ENCODE results near the gene GRB10.

The GRB10 gene

GRCh38 chr7:50621973-50622490 lies 160.7 kb downstream of the GRB10 start:
- H3K27me3 ChIP-seq (replicated peaks), result no peaks in the 10 kb centered on the region
- no peak overlapping the region for H3K4me3 ChIP-seq (ENCODE audit: low read depth, low read length)
- no peak for DNase-seq
- TF ChIP-seq CTCF (IDR thresholded peaks at IDR 0.05; ENCODE audit: low read depth, low read length, missing control alignments), result no peak
- H3K27ac ChIP-seq, result no peak overlapping the region
- in situ Hi-C loops (cut with HindIII; ENCODE audit: low pct_ligation_motif_present, low sequenced_read_pairs), result no loop called here
- H3K36me3 ChIP-seq (replicated peaks), result peaks cover 19% of the 10 kb centered on the region

GRCh38 chr7:50621206-50621605 lies 161.5 kb downstream of the GRB10 start:
- TF ChIP-seq CTCF (IDR thresholded peaks at IDR 0.05; ENCODE audit: low read depth, low read length, missing control alignments), result no peak
- Histone ChIP-seq H3K4me3 (ENCODE audit: low read depth, low read length) (no peak overlapping the region), H3K27ac (no peak overlapping the region), H3K36me3 (replicated peaks) (peaks cover 19% of the 10 kb centered on the region), H3K27me3 (replicated peaks) (no peaks in the 10 kb centered on the region)
- no peak for DNase-seq
- in situ Hi-C loops (cut with HindIII; ENCODE audit: low pct_ligation_motif_present, low sequenced_read_pairs), result no loop called here

- H3K4me3 ChIP-seq (ENCODE audit: low read depth, low read length), result no peak overlapping the region
- no peaks in the 10 kb centered on the region for H3K27me3 ChIP-seq (replicated peaks)
- in situ Hi-C loops (cut with HindIII; ENCODE audit: low pct_ligation_motif_present, low sequenced_read_pairs), result no loop called here
- TF ChIP-seq CTCF (IDR thresholded peaks at IDR 0.05; ENCODE audit: low read depth, low read length, missing control alignments), result no peak
- no peak for DNase-seq
- H3K27ac ChIP-seq, result no peak overlapping the region
- H3K36me3 ChIP-seq (replicated peaks), result peaks cover 19% of the 10 kb centered on the region
Measured at GRCh38 chr7:50620433-50620832, 162.3 kb downstream of the GRB10 start.

GRCh38 chr7:50619684-50620083 lies 163.0 kb downstream of the GRB10 start:
- in situ Hi-C loops (cut with HindIII; ENCODE audit: low pct_ligation_motif_present, low sequenced_read_pairs), result no loop called here
- TF ChIP-seq CTCF (IDR thresholded peaks at IDR 0.05; ENCODE audit: low read depth, low read length, missing control alignments), result no peak
- DNase-seq, result no peak
- H3K4me3 ChIP-seq (ENCODE audit: low read depth, low read length), result no peak overlapping the region
- H3K36me3 ChIP-seq (replicated peaks), result peaks cover 25% of the 10 kb centered on the region
- no peaks in the 10 kb centered on the region for H3K27me3 ChIP-seq (replicated peaks)
- H3K27ac ChIP-seq, result no peak overlapping the region

- no peak for DNase-seq
- TF ChIP-seq CTCF (IDR thresholded peaks at IDR 0.05; ENCODE audit: low read depth, low read length, missing control alignments), result no peak
- Histone ChIP-seq H3K36me3 (replicated peaks) (peaks cover 38% of the 10 kb centered on the region), H3K27ac (no peak overlapping the region), H3K27me3 (replicated peaks) (no peaks in the 10 kb centered on the region), H3K4me3 (ENCODE audit: low read depth, low read length) (no peak overlapping the region)
- in situ Hi-C loops (cut with HindIII; ENCODE audit: low pct_ligation_motif_present, low sequenced_read_pairs), result no loop called here
Measured at GRCh38 chr7:50618281-50618680, 164.4 kb downstream of the GRB10 start.

- H3K36me3 ChIP-seq (replicated peaks), result peaks cover 53% of the 10 kb centered on the region
- in situ Hi-C loops (cut with HindIII; ENCODE audit: low pct_ligation_motif_present, low sequenced_read_pairs), result no loop called here
- H3K27ac ChIP-seq, result no peak overlapping the region
- DNase-seq, result no peak
- H3K27me3 ChIP-seq (replicated peaks), result no peaks in the 10 kb centered on the region
- no peak overlapping the region for H3K4me3 ChIP-seq (ENCODE audit: low read depth, low read length)
- no peak for TF ChIP-seq CTCF (IDR thresholded peaks at IDR 0.05; ENCODE audit: low read depth, low read length, missing control alignments)
Measured at GRCh38 chr7:50615519-50616080, 167.1 kb downstream of the GRB10 start.
